SK-N-SH (cell line): ENCODE data around the gene GZMH. TPM values are rescaled to one million over a fixed set of nuclear protein-coding genes. Genes with fewer than 3 reads are reported as not detected.

Source experiments
- CTCF ChIA-PET: fragments of 300-600, 350-600 bp; formaldehyde crosslinking; extraction: SDS; loops from one replicate; lab custom pipeline; 2021; lab: Yijun Ruan, JAX
- POLR2A ChIA-PET: fragments of 350-600 bp; sonication (Branson Sonifier 250); formaldehyde crosslinking; extraction: SDS; loops from one replicate; lab custom pipeline; 2020; ENCODE audit warnings: antibody characterized with exemption, inconsistent platforms; lab: Yijun Ruan, JAX
- DNase-seq: peaks from one replicate; pipeline ENCODE4 v3.0.0; 2012
- H2AFZ ChIP-seq: fragments of 200-600 bp; sonication (generic); 2 replicates; pipeline ENCODE4 v1.8.1; 2016; ENCODE audit warnings: antibody characterized with exemption, mild to moderate bottlenecking, low read depth
- H3F3A ChIP-seq: fragments of 200-600 bp; sonication (generic); replicated peaks from 2 replicates; pipeline ENCODE3; 2016; ENCODE audit warnings: antibody characterized with exemption, mild to moderate bottlenecking; ENCODE audit not compliant: insufficient read depth
- H3K27ac ChIP-seq, 2 experiments: fragments of 200-500 bp in 1 of 2; fragments of 200-600 bp in 1 of 2; sonication (Bioruptor generic) in 1 of 2; sonication (generic), shearing (Covaris generic) in 1 of 2; 2 replicates each; pipeline versions ENCODE4 v1.5.1 to v1.6.1; 2014 to 2016; ENCODE audit warnings: low read depth in 2 of 2, inconsistent platforms in 1 of 2, low read length in 1 of 2, mild to moderate bottlenecking in 1 of 2, mixed read lengths in 1 of 2
- H3K27me3 ChIP-seq: fragments of 200-600 bp; sonication (generic), shearing (Covaris generic); 2 replicates; pipeline ENCODE4 v1.6.1; 2016; ENCODE audit warnings: mixed run types; ENCODE audit not compliant: insufficient read depth
- H3K36me3 ChIP-seq, 2 experiments: fragments of 200-500 bp in 1 of 2; fragments of 200-600 bp in 1 of 2; sonication (Bioruptor generic) in 1 of 2; sonication (generic) in 1 of 2; replicated peaks in 1 of 2; 2 replicates each; pipeline versions ENCODE3 to v1.5.1; 2014 to 2016; ENCODE audit warnings: low read length in 1 of 2, mild to moderate bottlenecking in 1 of 2; ENCODE audit not compliant: insufficient read depth in 2 of 2, control insufficient read depth in 1 of 2
- H3K4me1 ChIP-seq, 2 experiments: fragments of 200-500 bp in 1 of 2; fragments of 200-600 bp in 1 of 2; sonication (Bioruptor generic) in 1 of 2; sonication (generic), shearing (Covaris generic) in 1 of 2; 2 replicates each; pipeline versions ENCODE4 v1.5.1 to v1.6.1; 2014 to 2016; ENCODE audit warnings: low read depth in 1 of 2, low read length in 1 of 2, mixed run types in 1 of 2; ENCODE audit not compliant: insufficient read depth in 2 of 2, control insufficient read depth in 1 of 2
- H3K4me2 ChIP-seq: fragments of 200-600 bp; sonication (generic), shearing (Covaris generic); 2 replicates; pipeline ENCODE4 v1.6.1; 2017; ENCODE audit warnings: mixed run types
- H3K4me3 ChIP-seq, 2 experiments: fragments of 200-500 bp in 1 of 2; fragments of 200-600 bp in 1 of 2; sonication (Bioruptor generic) in 1 of 2; sonication (generic), shearing (Covaris generic) in 1 of 2; 2 replicates each; pipeline versions ENCODE4 v1.5.1 to v1.8.1; 2014 to 2016; ENCODE audit warnings: low read depth in 2 of 2, inconsistent platforms in 1 of 2, low read length in 1 of 2, mild to moderate bottlenecking in 1 of 2, mixed read lengths in 1 of 2, moderate library complexity in 1 of 2
- H3K79me2 ChIP-seq: fragments of 200-600 bp; sonication (generic); 2 replicates; pipeline ENCODE4 v1.8.1; 2017; ENCODE audit warnings: mild to moderate bottlenecking; ENCODE audit not compliant: insufficient read depth
- H3K9ac ChIP-seq: fragments of 200-600 bp; sonication (generic); 2 replicates; pipeline ENCODE4 v1.6.1; 2017; ENCODE audit warnings: mixed run types
- H3K9me2 ChIP-seq: fragments of 200-600 bp; sonication (generic); 2 replicates; pipeline ENCODE4 v1.6.1; 2017; ENCODE audit warnings: mixed run types
- H3K9me3 ChIP-seq: fragments of 200-600 bp; sonication (generic); 2 replicates; pipeline ENCODE4 v1.6.1; 2017; ENCODE audit warnings: mixed run types, mild to moderate bottlenecking, moderate library complexity
- H4K20me1 ChIP-seq: fragments of 200-600 bp; sonication (generic); 2 replicates; pipeline ENCODE4 v1.6.1; 2017; ENCODE audit warnings: mild to moderate bottlenecking, mixed run types; ENCODE audit not compliant: insufficient read depth
- FOSL2 ChIP-seq: IDR thresholded peaks from 2 replicates; pipeline ENCODE4 v1.4.0; 2012; ENCODE audit warnings: low read depth, mild to moderate bottlenecking, moderate library complexity, borderline replicate concordance
- GATA2 ChIP-seq: sonication (generic); formaldehyde crosslinking; IDR thresholded peaks from 2 replicates; pipeline ENCODE4 v1.5.0; 2020; ENCODE audit warnings: mild to moderate bottlenecking, missing genetic modification reagents
- POLR2AphosphoS5 ChIP-seq: IDR thresholded peaks from 2 replicates; pipeline ENCODE4 v1.6.1; 2012; ENCODE audit warnings: low read depth, low read length
- RCOR1 ChIP-seq: fragments of 150-350 bp; IDR thresholded peaks from 2 replicates; pipeline ENCODE4 v1.6.1; 2017; ENCODE audit warnings: antibody characterized with exemption, low read length
- RXRA ChIP-seq: IDR thresholded peaks from 2 replicates; pipeline ENCODE4 v1.4.0; 2012; ENCODE audit warnings: low read depth, mild to moderate bottlenecking, borderline replicate concordance
- SIN3A ChIP-seq: IDR thresholded peaks from 2 replicates; pipeline ENCODE4 v1.6.1; 2012; ENCODE audit warnings: low read depth, mild to moderate bottlenecking, low read length, moderate library complexity, borderline replicate concordance
- SMC3 ChIP-seq: IDR thresholded peaks from 2 replicates; pipeline ENCODE4 v1.6.1; 2012; ENCODE audit warnings: low read depth, low read length, improper control_type of control experiment
- YY1 ChIP-seq: IDR thresholded peaks from 2 replicates; pipeline ENCODE4 v1.4.0; 2012; ENCODE audit warnings: low read depth, mild to moderate bottlenecking
- ZBTB33 ChIP-seq: IDR thresholded peaks from 2 replicates; pipeline ENCODE4 v1.4.0; 2012; ENCODE audit warnings: low read depth, borderline replicate concordance
- WGBS: methylation state at CpG from one replicate; pipeline ENCODE4 v1.1.6; 2017; ENCODE audit warnings: low lambda C conversion rate; 5-methylcytosine and 5-hydroxymethylcytosine counted together
- polyA plus RNA-seq, 3 experiments: library from polyadenylated mRNA; depleted of rRNA; stranded (reverse); fragments of >200 nt; gene quantifications; 2 replicates each; pipeline ENCODE4 v1.2.3, GENCODE V29; 2012
- TF ChIP-seq, protein P1 (sequence below): IDR thresholded peaks from 2 replicates; pipeline ENCODE4 v1.4.0; 2012; ENCODE audit warnings: low read depth
- TF ChIP-seq, protein P2 (sequence below): IDR thresholded peaks from 2 replicates; pipeline ENCODE4; 2012
- TF ChIP-seq, protein P3 (sequence below): fragments of 150-350 bp; IDR thresholded peaks from 2 replicates; pipeline ENCODE4 v1.6.1; 2017; ENCODE audit warnings: antibody characterized with exemption, low read length, low read depth, borderline replicate concordance
- TF ChIP-seq, protein P4 (sequence below): IDR thresholded peaks from 2 replicates; pipeline ENCODE4 v1.4.0; 2012; ENCODE audit warnings: low read depth, borderline replicate concordance

Gene GZMH
- polyA plus RNA-seq, 1 of the 3 experiments (the other 2 are of a cell fraction), result not detected

DNA sequence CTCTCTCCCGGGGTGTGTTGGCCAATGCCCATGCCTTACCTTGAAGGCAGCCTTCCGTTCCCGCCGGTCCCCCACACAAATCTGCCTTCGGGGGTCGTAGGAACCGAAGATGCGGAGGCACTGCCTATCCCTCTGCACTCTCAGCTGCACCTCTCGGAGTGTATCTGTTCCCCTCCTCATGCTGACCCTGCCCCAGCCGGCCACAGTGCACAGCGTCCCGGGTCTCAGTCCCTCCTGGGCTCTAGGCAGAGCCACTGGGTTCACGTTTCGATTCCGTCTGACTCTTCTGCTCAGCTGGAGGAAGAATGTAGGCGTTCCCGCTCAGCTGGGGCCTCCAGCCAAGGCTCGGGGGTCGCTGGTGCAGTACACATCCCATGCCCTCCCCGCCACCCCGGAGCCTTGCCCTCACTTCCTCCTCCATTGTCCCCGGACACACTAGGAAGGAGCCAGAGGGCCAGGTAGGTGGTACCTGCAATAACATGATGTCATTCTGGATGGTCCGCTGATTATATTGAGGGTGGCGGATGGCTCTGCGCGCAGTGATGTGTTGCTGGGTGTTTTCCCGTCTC lies 35.2 kb downstream of the GZMH start:
- no peak overlapping the region for H3K27ac ChIP-seq
- H3K4me1 ChIP-seq, result no peaks in the 10 kb centered on the region
- no peak overlapping the region for H3K4me2 ChIP-seq
- no peak overlapping the region for H2AFZ ChIP-seq
- no peaks in the 10 kb centered on the region for H3K9me3 ChIP-seq
- TF ChIP-seq, protein P1, sequence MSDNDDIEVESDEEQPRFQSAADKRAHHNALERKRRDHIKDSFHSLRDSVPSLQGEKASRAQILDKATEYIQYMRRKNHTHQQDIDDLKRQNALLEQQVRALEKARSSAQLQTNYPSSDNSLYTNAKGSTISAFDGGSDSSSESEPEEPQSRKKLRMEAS, result no peak
- TF ChIP-seq FOSL2 (no peak), POLR2AphosphoS5 (no peak), RCOR1 (no peak), GATA2 (no peak), RXRA (no peak), SMC3 (no peak), ZBTB33 (no peak), SIN3A (no peak), YY1 (no peak)
- TF ChIP-seq, protein P2, sequence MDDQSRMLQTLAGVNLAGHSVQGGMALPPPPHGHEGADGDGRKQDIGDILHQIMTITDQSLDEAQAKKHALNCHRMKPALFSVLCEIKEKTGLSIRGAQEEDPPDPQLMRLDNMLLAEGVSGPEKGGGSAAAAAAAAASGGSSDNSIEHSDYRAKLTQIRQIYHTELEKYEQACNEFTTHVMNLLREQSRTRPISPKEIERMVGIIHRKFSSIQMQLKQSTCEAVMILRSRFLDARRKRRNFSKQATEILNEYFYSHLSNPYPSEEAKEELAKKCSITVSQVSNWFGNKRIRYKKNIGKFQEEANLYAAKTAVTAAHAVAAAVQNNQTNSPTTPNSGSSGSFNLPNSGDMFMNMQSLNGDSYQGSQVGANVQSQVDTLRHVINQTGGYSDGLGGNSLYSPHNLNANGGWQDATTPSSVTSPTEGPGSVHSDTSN, result no peak
- TF ChIP-seq, protein P3, sequence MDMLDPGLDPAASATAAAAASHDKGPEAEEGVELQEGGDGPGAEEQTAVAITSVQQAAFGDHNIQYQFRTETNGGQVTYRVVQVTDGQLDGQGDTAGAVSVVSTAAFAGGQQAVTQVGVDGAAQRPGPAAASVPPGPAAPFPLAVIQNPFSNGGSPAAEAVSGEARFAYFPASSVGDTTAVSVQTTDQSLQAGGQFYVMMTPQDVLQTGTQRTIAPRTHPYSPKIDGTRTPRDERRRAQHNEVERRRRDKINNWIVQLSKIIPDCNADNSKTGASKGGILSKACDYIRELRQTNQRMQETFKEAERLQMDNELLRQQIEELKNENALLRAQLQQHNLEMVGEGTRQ, result no peak
- no peak for DNase-seq
- no peaks in the 10 kb centered on the region for H3K79me2 ChIP-seq
- peaks cover 17% of the 10 kb centered on the region for H3K27me3 ChIP-seq
- POLR2A ChIA-PET, result no interaction called here
- no peaks in the 10 kb centered on the region for H3K9me2 ChIP-seq
- 8% methylated on average over 23 of the region's 27 CpGs for WGBS
- H3K36me3 ChIP-seq, result no peaks in the 10 kb centered on the region
- no peak overlapping the region for H3K4me3 ChIP-seq
- no peaks in the 10 kb centered on the region for H3F3A ChIP-seq
- no peaks in the 10 kb centered on the region for H4K20me1 ChIP-seq
- CTCF ChIA-PET, result no interaction called here
- no peak overlapping the region for H3K9ac ChIP-seq

- CTCF ChIA-PET, result interaction anchor here (1.2 kb wide), 1 partner anchor 39 kb away, joined by 4 read pairs; no protein-coding TSS in a partner anchor
- no peak overlapping the region for H2AFZ ChIP-seq
- no peak overlapping the region for H3K9ac ChIP-seq
- no peaks in the 10 kb centered on the region for H3K79me2 ChIP-seq
- DNase-seq, result no peak
- H3F3A ChIP-seq, result no peaks in the 10 kb centered on the region
- TF ChIP-seq, protein P4, sequence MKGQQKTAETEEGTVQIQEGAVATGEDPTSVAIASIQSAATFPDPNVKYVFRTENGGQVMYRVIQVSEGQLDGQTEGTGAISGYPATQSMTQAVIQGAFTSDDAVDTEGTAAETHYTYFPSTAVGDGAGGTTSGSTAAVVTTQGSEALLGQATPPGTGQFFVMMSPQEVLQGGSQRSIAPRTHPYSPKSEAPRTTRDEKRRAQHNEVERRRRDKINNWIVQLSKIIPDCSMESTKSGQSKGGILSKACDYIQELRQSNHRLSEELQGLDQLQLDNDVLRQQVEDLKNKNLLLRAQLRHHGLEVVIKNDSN, result no peak
- H3K9me3 ChIP-seq, result no peaks in the 10 kb centered on the region
- no peaks in the 10 kb centered on the region for H4K20me1 ChIP-seq
- no CpG with 5 or more reads among the region's 2 CpGs for WGBS
- POLR2A ChIA-PET, result no interaction called here
- H3K27me3 ChIP-seq, result no peaks in the 10 kb centered on the region
- no peak overlapping the region for H3K4me2 ChIP-seq
- H3K9me2 ChIP-seq, result no peaks in the 10 kb centered on the region; the same call in 1 of the 2 replicates
- no peaks in the 10 kb centered on the region for H3K36me3 ChIP-seq
- H3K27ac ChIP-seq, result no peak overlapping the region
- no peaks in the 10 kb centered on the region for H3K4me1 ChIP-seq
- no peak overlapping the region for H3K4me3 ChIP-seq
Observed at GRCh38 chr14:24566318-24566717, 43.2 kb downstream of the GZMH start.
